Natural killer cell (primary cell): ENCODE data around the gene ASPSCR1. TPM values are rescaled to one million over a fixed set of nuclear protein-coding genes. Genes with fewer than 3 reads are reported as not detected.

Experiments used
- ATAC-seq, 3 donors: fragments of 150-1000 bp in 2 of 3; fragments of 200-7000 bp in 1 of 3; cut with Tn5 transposase; 1 replicate in 1 of 3; 2 replicates in 2 of 3; pipeline ENCODE4 v1.10.0; 2021; ENCODE audit warnings: mild to moderate bottlenecking in 2 of 3, moderate library complexity in 2 of 3
- DNase-seq, 2 donors: peaks; one replicate each; pipeline versions ENCODE4 v3.0.0 to v3.0.0-alpha.2; 2013 to 2021; ENCODE audit warnings: mixed read lengths in 1 of 2
- H3K27ac ChIP-seq: one replicate; pipeline ENCODE4 v1.5.1; 2013; ENCODE audit warnings: mild to moderate bottlenecking, low read length
- H3K27me3 ChIP-seq: one replicate; pipeline ENCODE4 v1.6.1; 2013; ENCODE audit warnings: low read length; ENCODE audit not compliant: control insufficient read depth, insufficient read depth
- H3K36me3 ChIP-seq: one replicate; pipeline ENCODE4 v1.6.1; 2013; ENCODE audit warnings: low read length; ENCODE audit not compliant: control insufficient read depth, insufficient read depth
- H3K4me1 ChIP-seq: one replicate; pipeline ENCODE4 v1.6.1; 2013; ENCODE audit warnings: low read length; ENCODE audit not compliant: control insufficient read depth, insufficient read depth
- H3K4me3 ChIP-seq: one replicate; pipeline ENCODE4 v1.5.1; 2013; ENCODE audit warnings: low read length
- H3K9me3 ChIP-seq: one replicate; pipeline ENCODE4 v1.6.1; 2013; ENCODE audit warnings: low read length; ENCODE audit not compliant: control insufficient read depth, insufficient read depth
- H3K27ac Mint-ChIP-seq, 2 donors: one replicate each; pipeline ENCODE4 v1.8.0; 2022; ENCODE audit warnings: mild to moderate bottlenecking in 2 of 2, mixed read lengths in 2 of 2, moderate library complexity in 1 of 2
- H3K27me3 Mint-ChIP-seq, 2 donors: one replicate each; pipeline ENCODE4 v1.8.0; 2022; ENCODE audit warnings: low read depth in 2 of 2, mixed read lengths in 2 of 2
- H3K36me3 Mint-ChIP-seq: one replicate; pipeline ENCODE4 v1.8.0; 2022; ENCODE audit warnings: mixed read lengths
- H3K4me1 Mint-ChIP-seq, 2 donors: one replicate each; pipeline ENCODE4 v1.8.0; 2022; ENCODE audit warnings: mixed read lengths in 2 of 2
- H3K4me3 Mint-ChIP-seq: one replicate; pipeline ENCODE4 v1.8.0; 2022; ENCODE audit warnings: mild to moderate bottlenecking, moderate library complexity, mixed read lengths
- H3K9me3 Mint-ChIP-seq, 2 donors: one replicate each; pipeline ENCODE4 v1.8.0; 2022; ENCODE audit warnings: mixed read lengths in 2 of 2
- WGBS: methylation state at CpG from one replicate; pipeline ENCODE4 v1.1.7; 2013; ENCODE audit warnings: missing lambda C conversion rate; ENCODE audit not compliant: insufficient coverage; 5-methylcytosine and 5-hydroxymethylcytosine counted together
- intact Hi-C: fragments of 100-400 bp; cut with micrococcal nuclease; formaldehyde crosslinking; loops from one replicate; pipeline ENCODE4 v1.14.2; 2022
- total RNA-seq, 4 donors: library from RNA; stranded (reverse); fragments of 120-200 nt in 1 of 4; gene quantifications; one replicate each; pipeline versions ENCODE4 v1.2.3 to v1.2.4, GENCODE V29; 2013 to 2022
- TF ChIP-seq, protein P1 (sequence below): fragments of 200-600 bp; IDR thresholded peaks from one replicate; pipeline ENCODE4 v1.8.0; 2022; ENCODE audit warnings: antibody characterized with exemption

Gene ASPSCR1, protein sequence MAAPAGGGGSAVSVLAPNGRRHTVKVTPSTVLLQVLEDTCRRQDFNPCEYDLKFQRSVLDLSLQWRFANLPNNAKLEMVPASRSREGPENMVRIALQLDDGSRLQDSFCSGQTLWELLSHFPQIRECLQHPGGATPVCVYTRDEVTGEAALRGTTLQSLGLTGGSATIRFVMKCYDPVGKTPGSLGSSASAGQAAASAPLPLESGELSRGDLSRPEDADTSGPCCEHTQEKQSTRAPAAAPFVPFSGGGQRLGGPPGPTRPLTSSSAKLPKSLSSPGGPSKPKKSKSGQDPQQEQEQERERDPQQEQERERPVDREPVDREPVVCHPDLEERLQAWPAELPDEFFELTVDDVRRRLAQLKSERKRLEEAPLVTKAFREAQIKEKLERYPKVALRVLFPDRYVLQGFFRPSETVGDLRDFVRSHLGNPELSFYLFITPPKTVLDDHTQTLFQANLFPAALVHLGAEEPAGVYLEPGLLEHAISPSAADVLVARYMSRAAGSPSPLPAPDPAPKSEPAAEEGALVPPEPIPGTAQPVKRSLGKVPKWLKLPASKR
- 10 to 100 TPM; 29.7 to 43.5 (median 40.8) TPM for total RNA-seq
- total RNA-seq (2013), result 23.8 TPM

DNA sequence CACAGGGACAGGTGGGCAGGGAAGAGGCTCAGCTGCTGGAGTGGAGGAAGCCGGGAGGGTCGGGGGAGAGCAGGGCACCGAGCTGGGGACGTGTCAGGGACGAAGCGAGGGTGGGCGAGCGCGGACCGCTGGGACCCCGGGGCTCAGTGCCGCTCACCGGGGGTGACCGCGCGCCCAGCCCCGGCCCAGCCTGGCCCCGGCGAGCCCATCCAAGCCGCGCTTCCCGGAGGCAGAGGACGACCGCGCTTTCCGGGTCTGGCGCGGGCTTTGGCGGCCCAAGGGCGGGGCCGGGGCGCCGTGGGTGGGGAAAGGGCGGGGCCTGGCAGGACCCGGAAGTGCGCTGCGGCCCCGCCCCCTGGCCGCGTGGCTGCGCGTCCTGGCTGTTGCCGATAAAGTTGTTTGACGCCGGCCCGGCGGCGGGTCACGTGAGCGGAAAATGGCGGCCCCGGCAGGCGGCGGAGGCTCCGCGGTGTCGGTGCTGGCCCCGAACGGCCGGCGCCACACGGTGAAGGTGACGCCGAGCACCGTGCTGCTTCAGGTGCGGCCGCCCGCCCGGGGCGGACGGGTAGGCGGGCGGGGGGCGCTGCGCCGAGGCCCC lies at the start of gene ASPSCR1:
Gene ASPSCR1, plus strand, starts transcription at position 419 of the 598 bp plus-strand sequence. Its CDS starts 18 bp downstream, at position 437.
- H3K9me3 ChIP-seq, result peaks cover 5% of the 10 kb centered on the region
- peaks cover 5 to 33% of the 10 kb centered on the region in 2 donors for H3K4me1 Mint-ChIP-seq
- H3K36me3 Mint-ChIP-seq, result no peaks in the 10 kb centered on the region
- intact Hi-C loops, result no loop called here
- TF ChIP-seq, protein P1, sequence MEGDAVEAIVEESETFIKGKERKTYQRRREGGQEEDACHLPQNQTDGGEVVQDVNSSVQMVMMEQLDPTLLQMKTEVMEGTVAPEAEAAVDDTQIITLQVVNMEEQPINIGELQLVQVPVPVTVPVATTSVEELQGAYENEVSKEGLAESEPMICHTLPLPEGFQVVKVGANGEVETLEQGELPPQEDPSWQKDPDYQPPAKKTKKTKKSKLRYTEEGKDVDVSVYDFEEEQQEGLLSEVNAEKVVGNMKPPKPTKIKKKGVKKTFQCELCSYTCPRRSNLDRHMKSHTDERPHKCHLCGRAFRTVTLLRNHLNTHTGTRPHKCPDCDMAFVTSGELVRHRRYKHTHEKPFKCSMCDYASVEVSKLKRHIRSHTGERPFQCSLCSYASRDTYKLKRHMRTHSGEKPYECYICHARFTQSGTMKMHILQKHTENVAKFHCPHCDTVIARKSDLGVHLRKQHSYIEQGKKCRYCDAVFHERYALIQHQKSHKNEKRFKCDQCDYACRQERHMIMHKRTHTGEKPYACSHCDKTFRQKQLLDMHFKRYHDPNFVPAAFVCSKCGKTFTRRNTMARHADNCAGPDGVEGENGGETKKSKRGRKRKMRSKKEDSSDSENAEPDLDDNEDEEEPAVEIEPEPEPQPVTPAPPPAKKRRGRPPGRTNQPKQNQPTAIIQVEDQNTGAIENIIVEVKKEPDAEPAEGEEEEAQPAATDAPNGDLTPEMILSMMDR, result no peak
- ATAC-seq (peak; percentile 94 to 98 (median 95)), DNase-seq (peak; percentile 92 to 95)
- H3K4me3 Mint-ChIP-seq, result peak within 1 kb of the TSS; percentile 91
- H3K36me3 ChIP-seq, result no peaks in the 10 kb centered on the region
- H3K27ac Mint-ChIP-seq, result peak within 1 kb of the TSS; percentile 78 to 95
- H3K4me1 ChIP-seq, result peaks cover 29% of the 10 kb centered on the region
- H3K27ac ChIP-seq, result peak within 1 kb of the TSS; percentile 57
- no peaks in the 10 kb centered on the region for H3K9me3 Mint-ChIP-seq
- H3K4me3 ChIP-seq, result peak within 1 kb of the TSS; percentile 61
- no peaks in the 10 kb centered on the region for H3K27me3 ChIP-seq
- WGBS, result under 1% methylated on average over 76 of the region's 76 CpGs
- peaks cover 0 to 5% of the 10 kb centered on the region in 2 donors for H3K27me3 Mint-ChIP-seq

DNA sequence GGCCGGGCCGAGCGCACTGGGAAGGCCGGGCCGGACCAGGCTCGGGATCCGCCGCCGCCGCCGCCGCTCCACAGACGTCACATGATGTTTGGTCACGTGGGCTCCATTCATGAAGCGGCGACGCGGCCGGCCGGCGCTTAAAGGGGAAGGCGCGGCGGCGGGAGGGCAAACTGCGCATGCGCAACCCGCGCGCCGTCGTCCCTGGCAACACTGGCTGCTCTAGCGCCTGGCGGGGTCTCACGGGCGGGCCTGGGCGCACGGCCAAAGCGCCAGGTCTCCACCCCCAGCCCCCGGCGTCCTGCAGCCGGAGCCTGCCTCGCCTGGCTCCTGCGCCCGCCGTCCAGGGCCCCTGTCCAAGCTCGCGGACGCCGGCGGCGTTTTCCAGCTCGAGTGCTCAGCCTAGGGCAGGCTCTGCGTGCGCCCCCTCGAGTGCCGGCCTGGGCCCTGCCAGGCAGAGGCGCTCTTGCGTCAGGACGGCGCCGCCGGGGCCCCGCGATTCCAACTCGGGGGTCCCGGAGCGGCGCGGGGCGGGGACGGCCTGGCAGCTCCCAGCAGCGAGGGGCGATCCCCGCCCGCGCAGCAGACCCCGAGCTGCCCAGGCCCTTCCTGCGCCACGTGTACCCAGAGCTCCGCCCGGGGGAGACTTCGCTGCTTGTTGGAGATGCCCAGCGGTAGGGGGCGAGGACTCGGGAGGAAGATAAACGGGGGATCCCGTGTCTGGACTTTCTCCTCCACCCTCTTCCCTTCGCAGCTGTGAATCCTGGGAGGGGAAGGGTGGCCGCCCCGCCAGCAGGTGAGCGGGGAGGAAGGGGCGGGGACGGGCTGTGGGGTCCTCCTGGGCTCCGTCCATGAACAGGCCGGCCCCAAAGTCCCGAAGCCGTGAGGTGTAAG lies 49.5 kb upstream of the ASPSCR1 start, which contains the start of gene MAFG:
Gene MAFG, minus strand, starts transcription at position 83 of the 891 bp plus-strand sequence. CDS start 4,550 bp downstream, outside the sequence.
- Mint-ChIP-seq H3K36me3 (no peaks in the 10 kb centered on the region), H3K9me3 (no peaks in the 10 kb centered on the region), H3K4me1 (peaks cover 5 to 21% of the 10 kb centered on the region in 2 donors), H3K27ac (peak within 1 kb of the TSS; percentile 69 to 79), H3K4me3 (peak within 1 kb of the TSS; percentile 79), H3K27me3 (peaks cover 0 to 20% of the 10 kb centered on the region in 2 donors)
- DNase-seq (peak; percentile 92 to 96), ATAC-seq (peak; percentile 71 to 82 (median 81))
- peaks cover 44% of the 10 kb centered on the region for H3K4me1 ChIP-seq
- TF ChIP-seq, protein P1, result peak; percentile 45
- intact Hi-C loops, result no loop called here
- H3K4me3 ChIP-seq, result peak within 1 kb of the TSS; percentile 47
- no peaks in the 10 kb centered on the region for H3K36me3 ChIP-seq
- H3K27ac ChIP-seq, result peak within 1 kb of the TSS; percentile 57
- under 1% methylated on average over 95 of the region's 98 CpGs for WGBS
- H3K27me3 ChIP-seq, result peaks cover 13% of the 10 kb centered on the region
- H3K9me3 ChIP-seq, result no peaks in the 10 kb centered on the region

DNA sequence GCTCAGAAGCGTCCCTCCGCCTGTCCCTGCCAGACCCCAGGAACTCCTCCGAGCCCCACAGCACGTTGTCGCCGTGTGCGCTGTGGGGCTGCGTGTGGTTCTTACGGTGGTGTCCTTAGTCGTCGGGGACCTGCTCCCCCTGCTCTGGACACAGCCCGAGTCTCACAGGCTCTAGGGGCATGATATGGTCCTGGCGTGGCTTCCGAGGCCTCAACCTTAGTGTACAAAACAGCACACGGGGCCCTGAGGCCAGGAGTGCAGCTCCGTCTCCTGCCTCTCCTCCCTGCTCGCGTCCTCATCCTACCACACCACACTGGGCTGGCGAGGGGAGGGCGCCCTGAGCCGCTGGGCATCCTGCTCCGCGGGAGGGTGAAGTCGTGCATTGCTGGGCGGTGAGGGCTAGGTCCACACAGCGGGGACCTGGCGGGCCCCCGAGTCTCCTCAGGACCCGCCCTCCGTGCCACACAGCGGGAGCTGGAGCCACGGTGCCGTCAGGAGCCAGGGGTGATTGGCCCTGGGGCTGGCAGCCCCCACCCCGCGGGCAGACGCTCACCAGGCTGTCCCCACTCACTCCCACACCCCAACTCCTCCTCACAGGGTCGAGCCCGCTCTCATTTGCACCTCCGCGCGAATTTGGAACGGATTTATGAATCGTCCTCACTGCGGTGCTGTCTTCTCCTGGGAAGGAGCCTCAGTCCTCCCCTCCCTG lies 48.7 kb upstream of the ASPSCR1 start:
- DNase-seq (peak in 1 of 2 donors; percentile 37), ATAC-seq (no peak)
- Mint-ChIP-seq H3K4me1 (peaks cover 5 to 15% of the 10 kb centered on the region in 2 donors), H3K9me3 (no peaks in the 10 kb centered on the region), H3K27me3 (peaks cover 0 to 17% of the 10 kb centered on the region in 2 donors), H3K36me3 (no peaks in the 10 kb centered on the region), H3K27ac (peak overlapping the region; percentile 69 to 70), H3K4me3 (peak overlapping the region; percentile 40)
- intact Hi-C loops, result no loop called here
- 24% methylated on average over 44 of the region's 44 CpGs for WGBS
- Histone ChIP-seq H3K27ac (no peak overlapping the region), H3K9me3 (no peaks in the 10 kb centered on the region), H3K4me3 (peak overlapping the region; percentile 20), H3K36me3 (no peaks in the 10 kb centered on the region), H3K27me3 (peaks cover 13% of the 10 kb centered on the region), H3K4me1 (peaks cover 39% of the 10 kb centered on the region)
- TF ChIP-seq, protein P1, result no peak
